GM12878 (cell line): Measurements from ENCODE around the gene FANCF. TPM values are rescaled to one million over a fixed set of nuclear protein-coding genes. Genes with fewer than 3 reads are reported as not detected.
A peak's percentile ranks its signal among the peaks of the same experiment; 100 is the strongest.

Source experiments
- BACH1 ChIP-seq: fragments of 450-650 bp; IDR thresholded peaks from 2 replicates; pipeline ENCODE4 v1.6.1; 2017; ENCODE audit warnings: mild to moderate bottlenecking, borderline replicate concordance
- CBX5 ChIP-seq: sonication (generic); IDR thresholded peaks from 2 replicates; pipeline ENCODE4 v1.6.1; 2016; ENCODE audit warnings: low read depth, moderate library complexity, mild to moderate bottlenecking, inconsistent platforms
- EGR1 ChIP-seq, 2 experiments: IDR thresholded peaks; 1 replicate in 1 of 2; 2 replicates in 1 of 2; pipeline ENCODE4 v1.6.1; 2011 to 2012; ENCODE audit warnings: low read depth in 2 of 2, low read length in 2 of 2, borderline replicate concordance in 1 of 2, mild to moderate bottlenecking in 1 of 2, moderate library complexity in 1 of 2
- FOXK2 ChIP-seq: fragments of 450-650 bp; IDR thresholded peaks from 2 replicates; pipeline ENCODE4 v1.6.1; 2017; ENCODE audit warnings: mild to moderate bottlenecking, moderate library complexity
- IKZF1 ChIP-seq: fragments of 450-650 bp; conservative IDR thresholded peaks from 2 replicates; pipeline ENCODE4 v1.6.1; 2017; ENCODE audit warnings: antibody characterized with exemption, mild to moderate bottlenecking
- LARP7 ChIP-seq: fragments of 450-650 bp; IDR thresholded peaks from 2 replicates; pipeline ENCODE4 v1.6.1; 2017; ENCODE audit warnings: mild to moderate bottlenecking
- MTA2 ChIP-seq: fragments of 450-650 bp; IDR thresholded peaks from 2 replicates; pipeline ENCODE4 v1.6.1; 2016; ENCODE audit warnings: low read depth, mild to moderate bottlenecking, moderate library complexity
- NR2F1 ChIP-seq: fragments of 450-650 bp; conservative IDR thresholded peaks from 2 replicates; pipeline ENCODE4 v1.6.1; 2017; ENCODE audit warnings: mild to moderate bottlenecking
- POLR2AphosphoS2 ChIP-seq: IDR thresholded peaks from 2 replicates; pipeline ENCODE4 v1.6.1; 2011; ENCODE audit warnings: low read depth, mild to moderate bottlenecking, low read length, improper control_type of control experiment, moderate library complexity
- RUNX3 ChIP-seq: IDR thresholded peaks from 2 replicates; pipeline ENCODE4 v1.6.1; 2012; ENCODE audit warnings: low read length, inconsistent platforms
- SIN3A ChIP-seq: IDR thresholded peaks from 2 replicates; pipeline ENCODE4 v1.6.1; 2012; ENCODE audit warnings: low read depth, low read length, improper control_type of control experiment
- SMAD1 ChIP-seq: fragments of 450-650 bp; IDR thresholded peaks from 2 replicates; pipeline ENCODE4 v1.6.1; 2018; ENCODE audit warnings: mild to moderate bottlenecking, low read depth; ENCODE audit not compliant: partially characterized antibody
- SMARCA5 ChIP-seq: fragments of 450-650 bp; IDR thresholded peaks from 2 replicates; pipeline ENCODE4 v1.6.1; 2017; ENCODE audit warnings: mild to moderate bottlenecking
- TCF12 ChIP-seq: IDR thresholded peaks from 2 replicates; pipeline ENCODE4 v1.6.1; 2011; ENCODE audit warnings: low read depth, mild to moderate bottlenecking, low read length
- polyA plus RNA-seq, 11 experiments: library from polyadenylated mRNA; depleted of rRNA in 4 of 11; unstranded in 6 of 11; stranded (reverse) in 5 of 11; fragments of >200 nt; fragmentation: Nextera tagmentation in 4 of 11; fragmentation: Illumina TruSeq in 1 of 11; extraction: Ambion mirVana in 4 of 11; extraction: Trizol in 1 of 11; gene quantifications; 1 replicate in 1 of 11; 2 replicates in 10 of 11; pipeline versions ENCODE4 v1.2.1 to v1.2.3, GENCODE V29; 2011 to 2016; ENCODE audit warnings: inconsistent platforms in 2 of 11, missing spikeins in 2 of 11, low read depth in 1 of 11
- total RNA-seq, 4 experiments: library from RNA; depleted of rRNA in 3 of 4; stranded (reverse); fragments of >200 nt in 3 of 4; fragmentation: Illumina TruSeq in 1 of 4; extraction: Trizol in 1 of 4; gene quantifications; 2 replicates each; pipeline versions ENCODE4 v1.2.1 to v1.2.3, GENCODE V29; 2013 to 2021
- TF ChIP-seq, protein P1 (sequence below), 3 experiments: IDR thresholded peaks in 2 of 3; conservative IDR thresholded peaks in 1 of 3; 2 replicates each; pipeline ENCODE4 v1.5.1; 2011; ENCODE audit warnings: low read depth in 3 of 3, low read length in 3 of 3, mild to moderate bottlenecking in 3 of 3, control low read depth in 2 of 3, moderate library complexity in 2 of 3, inconsistent platforms in 1 of 3, mixed read lengths in 1 of 3; ENCODE audit not compliant: control insufficient read depth in 2 of 3, insufficient read depth in 1 of 3; ENCODE audit errors: extremely low read depth in 1 of 3
- TF ChIP-seq, protein P2 (sequence below): IDR thresholded peaks from 2 replicates; pipeline ENCODE4 v1.6.1; 2012; ENCODE audit warnings: improper control_type of control experiment, low read depth, low read length; ENCODE audit not compliant: insufficient replicate concordance
- TF ChIP-seq, protein P3 (sequence below): fragments of 450-650 bp; conservative IDR thresholded peaks from 2 replicates; pipeline ENCODE4 v1.6.1; 2017; ENCODE audit warnings: mild to moderate bottlenecking, moderate library complexity
- TF ChIP-seq, protein P4 (sequence below): IDR thresholded peaks from 2 replicates; pipeline ENCODE4 v1.6.1; 2011; ENCODE audit warnings: borderline replicate concordance, low read depth, mild to moderate bottlenecking, moderate library complexity, low read length; ENCODE audit not compliant: insufficient read depth, poor library complexity, severe bottlenecking

FANCF gene
- total and polyA plus RNA-seq, 10 of the 15 experiments (the other 5 are each of a cell fraction or from before 2014, with no cell fraction given): 1.6 to 19.9 (median 12.2) TPM

DNA sequence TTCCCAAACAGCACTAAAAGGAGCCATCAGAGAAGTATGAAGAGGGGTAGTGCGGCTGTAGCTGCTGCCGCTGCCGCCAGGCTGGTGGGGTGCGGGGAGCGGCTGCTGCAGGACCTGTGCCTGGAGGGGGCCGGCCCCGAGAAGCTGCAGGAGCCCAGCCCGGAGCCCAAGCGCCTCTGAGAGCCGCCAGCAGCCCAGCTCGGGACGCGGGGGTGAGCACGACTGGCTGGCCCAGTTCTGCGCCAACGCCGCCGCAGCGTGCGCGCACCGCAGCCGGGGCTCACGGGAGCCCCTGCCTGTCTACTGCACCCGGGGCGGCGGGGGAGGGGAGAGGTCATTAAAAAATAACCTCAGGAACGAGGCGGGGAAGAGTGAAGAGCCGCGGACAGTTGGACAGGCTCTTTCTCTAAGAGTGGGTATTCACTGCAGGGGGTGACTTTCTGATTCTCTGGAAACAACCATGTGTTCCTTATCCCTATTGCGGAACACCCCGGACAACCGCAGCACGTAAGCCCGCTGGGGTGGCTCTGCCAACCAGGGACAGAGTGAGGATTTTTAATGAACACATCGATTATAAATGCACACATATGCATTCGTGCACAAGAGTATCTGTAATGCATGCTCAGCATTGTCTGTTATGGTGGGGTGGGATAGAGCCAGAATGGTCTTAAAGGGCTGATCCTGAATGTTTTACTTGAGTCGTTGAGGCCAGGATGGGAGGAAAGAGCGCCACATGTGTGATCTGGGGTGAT, 41.2 kb upstream of the FANCF start (continued):
- TF ChIP-seq, protein P1, sequence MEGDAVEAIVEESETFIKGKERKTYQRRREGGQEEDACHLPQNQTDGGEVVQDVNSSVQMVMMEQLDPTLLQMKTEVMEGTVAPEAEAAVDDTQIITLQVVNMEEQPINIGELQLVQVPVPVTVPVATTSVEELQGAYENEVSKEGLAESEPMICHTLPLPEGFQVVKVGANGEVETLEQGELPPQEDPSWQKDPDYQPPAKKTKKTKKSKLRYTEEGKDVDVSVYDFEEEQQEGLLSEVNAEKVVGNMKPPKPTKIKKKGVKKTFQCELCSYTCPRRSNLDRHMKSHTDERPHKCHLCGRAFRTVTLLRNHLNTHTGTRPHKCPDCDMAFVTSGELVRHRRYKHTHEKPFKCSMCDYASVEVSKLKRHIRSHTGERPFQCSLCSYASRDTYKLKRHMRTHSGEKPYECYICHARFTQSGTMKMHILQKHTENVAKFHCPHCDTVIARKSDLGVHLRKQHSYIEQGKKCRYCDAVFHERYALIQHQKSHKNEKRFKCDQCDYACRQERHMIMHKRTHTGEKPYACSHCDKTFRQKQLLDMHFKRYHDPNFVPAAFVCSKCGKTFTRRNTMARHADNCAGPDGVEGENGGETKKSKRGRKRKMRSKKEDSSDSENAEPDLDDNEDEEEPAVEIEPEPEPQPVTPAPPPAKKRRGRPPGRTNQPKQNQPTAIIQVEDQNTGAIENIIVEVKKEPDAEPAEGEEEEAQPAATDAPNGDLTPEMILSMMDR (IDR thresholded peaks at IDR 0.05 in 2 of 3, conservative IDR thresholded peaks at IDR 0.05 in 1 of 3; ENCODE audit: control insufficient read depth in 2 of 3, extremely low read depth in 1 of 3, insufficient read depth in 1 of 3, low read depth in 3 of 3, low read length in 3 of 3): peak in 1 of 3 experiments; percentile 5; a peak in 1 of 6 replicates
- no peak for TF ChIP-seq SMAD1
- peak; percentile 39 for TF ChIP-seq RUNX3
- peak; percentile 65 for TF ChIP-seq IKZF1
- TF ChIP-seq, protein P2, sequence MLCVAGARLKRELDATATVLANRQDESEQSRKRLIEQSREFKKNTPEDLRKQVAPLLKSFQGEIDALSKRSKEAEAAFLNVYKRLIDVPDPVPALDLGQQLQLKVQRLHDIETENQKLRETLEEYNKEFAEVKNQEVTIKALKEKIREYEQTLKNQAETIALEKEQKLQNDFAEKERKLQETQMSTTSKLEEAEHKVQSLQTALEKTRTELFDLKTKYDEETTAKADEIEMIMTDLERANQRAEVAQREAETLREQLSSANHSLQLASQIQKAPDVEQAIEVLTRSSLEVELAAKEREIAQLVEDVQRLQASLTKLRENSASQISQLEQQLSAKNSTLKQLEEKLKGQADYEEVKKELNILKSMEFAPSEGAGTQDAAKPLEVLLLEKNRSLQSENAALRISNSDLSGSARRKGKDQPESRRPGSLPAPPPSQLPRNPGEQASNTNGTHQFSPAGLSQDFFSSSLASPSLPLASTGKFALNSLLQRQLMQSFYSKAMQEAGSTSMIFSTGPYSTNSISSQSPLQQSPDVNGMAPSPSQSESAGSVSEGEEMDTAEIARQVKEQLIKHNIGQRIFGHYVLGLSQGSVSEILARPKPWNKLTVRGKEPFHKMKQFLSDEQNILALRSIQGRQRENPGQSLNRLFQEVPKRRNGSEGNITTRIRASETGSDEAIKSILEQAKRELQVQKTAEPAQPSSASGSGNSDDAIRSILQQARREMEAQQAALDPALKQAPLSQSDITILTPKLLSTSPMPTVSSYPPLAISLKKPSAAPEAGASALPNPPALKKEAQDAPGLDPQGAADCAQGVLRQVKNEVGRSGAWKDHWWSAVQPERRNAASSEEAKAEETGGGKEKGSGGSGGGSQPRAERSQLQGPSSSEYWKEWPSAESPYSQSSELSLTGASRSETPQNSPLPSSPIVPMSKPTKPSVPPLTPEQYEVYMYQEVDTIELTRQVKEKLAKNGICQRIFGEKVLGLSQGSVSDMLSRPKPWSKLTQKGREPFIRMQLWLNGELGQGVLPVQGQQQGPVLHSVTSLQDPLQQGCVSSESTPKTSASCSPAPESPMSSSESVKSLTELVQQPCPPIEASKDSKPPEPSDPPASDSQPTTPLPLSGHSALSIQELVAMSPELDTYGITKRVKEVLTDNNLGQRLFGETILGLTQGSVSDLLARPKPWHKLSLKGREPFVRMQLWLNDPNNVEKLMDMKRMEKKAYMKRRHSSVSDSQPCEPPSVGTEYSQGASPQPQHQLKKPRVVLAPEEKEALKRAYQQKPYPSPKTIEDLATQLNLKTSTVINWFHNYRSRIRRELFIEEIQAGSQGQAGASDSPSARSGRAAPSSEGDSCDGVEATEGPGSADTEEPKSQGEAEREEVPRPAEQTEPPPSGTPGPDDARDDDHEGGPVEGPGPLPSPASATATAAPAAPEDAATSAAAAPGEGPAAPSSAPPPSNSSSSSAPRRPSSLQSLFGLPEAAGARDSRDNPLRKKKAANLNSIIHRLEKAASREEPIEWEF: no peak
- peak; percentile 72 for TF ChIP-seq LARP7
- TF ChIP-seq, protein P3, sequence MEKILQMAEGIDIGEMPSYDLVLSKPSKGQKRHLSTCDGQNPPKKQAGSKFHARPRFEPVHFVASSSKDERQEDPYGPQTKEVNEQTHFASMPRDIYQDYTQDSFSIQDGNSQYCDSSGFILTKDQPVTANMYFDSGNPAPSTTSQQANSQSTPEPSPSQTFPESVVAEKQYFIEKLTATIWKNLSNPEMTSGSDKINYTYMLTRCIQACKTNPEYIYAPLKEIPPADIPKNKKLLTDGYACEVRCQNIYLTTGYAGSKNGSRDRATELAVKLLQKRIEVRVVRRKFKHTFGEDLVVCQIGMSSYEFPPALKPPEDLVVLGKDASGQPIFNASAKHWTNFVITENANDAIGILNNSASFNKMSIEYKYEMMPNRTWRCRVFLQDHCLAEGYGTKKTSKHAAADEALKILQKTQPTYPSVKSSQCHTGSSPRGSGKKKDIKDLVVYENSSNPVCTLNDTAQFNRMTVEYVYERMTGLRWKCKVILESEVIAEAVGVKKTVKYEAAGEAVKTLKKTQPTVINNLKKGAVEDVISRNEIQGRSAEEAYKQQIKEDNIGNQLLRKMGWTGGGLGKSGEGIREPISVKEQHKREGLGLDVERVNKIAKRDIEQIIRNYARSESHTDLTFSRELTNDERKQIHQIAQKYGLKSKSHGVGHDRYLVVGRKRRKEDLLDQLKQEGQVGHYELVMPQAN: 0 out of 2 replicates have a peak, but pooled peaks have one; percentile 24
- TF ChIP-seq EGR1 (IDR thresholded peaks at IDR 0.05; ENCODE audit: borderline replicate concordance in 1 of 2, low read depth in 2 of 2, low read length in 2 of 2): peak in 1 of 2 experiments; percentile 31; a peak in 1 of 3 replicates
- peak; percentile 49; the same call in 1 of the 2 replicates for TF ChIP-seq SIN3A
- TF ChIP-seq, protein P4, sequence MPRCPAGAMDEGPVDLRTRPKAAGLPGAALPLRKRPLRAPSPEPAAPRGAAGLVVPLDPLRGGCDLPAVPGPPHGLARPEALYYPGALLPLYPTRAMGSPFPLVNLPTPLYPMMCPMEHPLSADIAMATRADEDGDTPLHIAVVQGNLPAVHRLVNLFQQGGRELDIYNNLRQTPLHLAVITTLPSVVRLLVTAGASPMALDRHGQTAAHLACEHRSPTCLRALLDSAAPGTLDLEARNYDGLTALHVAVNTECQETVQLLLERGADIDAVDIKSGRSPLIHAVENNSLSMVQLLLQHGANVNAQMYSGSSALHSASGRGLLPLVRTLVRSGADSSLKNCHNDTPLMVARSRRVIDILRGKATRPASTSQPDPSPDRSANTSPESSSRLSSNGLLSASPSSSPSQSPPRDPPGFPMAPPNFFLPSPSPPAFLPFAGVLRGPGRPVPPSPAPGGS: no peak
- 0 out of 2 replicates have a peak, but pooled peaks have one; percentile 33 for TF ChIP-seq CBX5
- 0 out of 2 replicates have a peak, but pooled peaks have one; percentile 18 for TF ChIP-seq MTA2
- 0 out of 2 replicates have a peak, but pooled peaks have one; percentile 43 for TF ChIP-seq BACH1
- TF ChIP-seq FOXK2: no peak
- TF ChIP-seq POLR2AphosphoS2: peak; percentile 41; the same call in 1 of the 2 replicates
- TF ChIP-seq SMARCA5: peak; percentile 39; the same call in 1 of the 2 replicates
- peak; percentile 92 for TF ChIP-seq NR2F1
- no peak for TF ChIP-seq TCF12
